Measurements from ENCODE around the gene HSFX3.
"Not testable (repeated sequence)": the region's sequence is repeated elsewhere in the genome, so short reads cannot be mapped to it uniquely, and the experiment has no call there.

DNA sequence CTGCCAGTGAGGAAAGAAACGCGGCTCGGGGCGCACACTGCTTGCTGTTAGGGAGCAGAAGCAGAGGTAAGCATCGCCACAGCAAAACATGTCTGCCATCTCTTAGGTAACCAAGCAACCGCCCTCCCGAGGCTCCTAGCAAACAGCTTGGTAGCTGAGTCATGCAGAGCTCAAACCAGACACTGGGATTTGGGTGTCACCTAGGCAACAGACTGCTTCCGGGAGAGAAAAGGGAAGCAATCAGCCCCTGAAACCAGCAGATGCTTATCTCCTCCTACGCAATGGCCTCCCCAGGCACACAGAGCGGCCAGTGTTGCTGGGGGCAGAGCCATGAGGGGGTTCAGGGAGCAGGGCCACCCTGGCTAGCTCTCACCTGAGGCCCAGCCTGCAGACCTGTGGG, 46.3 kb downstream of the HSFX3 start:
- TF ChIP-seq CTCF (conservative IDR thresholded peaks at IDR 0.05; ENCODE audit: low read depth, low read length); EZH2 (IDR thresholded peaks at IDR 0.05; ENCODE audit: low read length, unreplicated experiment); EZH2phosphoT487 (IDR thresholded peaks at IDR 0.05; ENCODE audit: borderline replicate concordance, low read length): not testable (repeated sequence)

Measured in PC-3 (cell line).